Prostate gland (tissue), 2 donors: ENCODE measurements around the gene TCF4.

Experiments
- CTCF ChIP-seq, 4 experiments: fragments of 200-600 bp in 2 of 4; fragments of 450-650 bp in 2 of 4; sonication (generic) in 2 of 4; IDR thresholded peaks; 1 replicate in 3 of 4; 2 replicates in 1 of 4; pipeline ENCODE4 v1.5.1; 2016 to 2019; ENCODE audit warnings: antibody characterized with exemption in 4 of 4, mild to moderate bottlenecking in 2 of 4, moderate library complexity in 2 of 4
- POLR2A ChIP-seq: fragments of 450-650 bp; IDR thresholded peaks from one replicate; pipeline ENCODE4 v1.6.1; 2016; ENCODE audit warnings: antibody characterized with exemption, mild to moderate bottlenecking
- POLR2AphosphoS5 ChIP-seq: sonication (generic); formaldehyde crosslinking; IDR thresholded peaks from one replicate; pipeline ENCODE4 v1.6.1; 2017; ENCODE audit warnings: antibody characterized with exemption

GRCh38 chr18:55589625-55590291 is 1.8 kb upstream of the TCF4 start:
- TF ChIP-seq CTCF (IDR thresholded peaks at IDR 0.05) (peak in 1 of 4 experiments; percentile 24), POLR2AphosphoS5 (peak; percentile 95), POLR2A (peak; percentile 30)
